GM19025 (cell line): ENCODE results near the gene LPP.

ENCODE experiments used
- ATAC-seq: cut with Tn5 transposase; IDR thresholded peaks from one replicate; pipeline ENCODE4 v1.9.1; 2021; ENCODE audit warnings: mild to moderate bottlenecking, low read depth, moderate library complexity; ENCODE audit not compliant: unreplicated experiment

LPP gene

GRCh38 chr3:188243124-188243795, 89.3 kb downstream of the LPP start:
- ATAC-seq: no peak

- ATAC-seq: no peak
Observed at GRCh38 chr3:188244395-188244861, 90.5 kb downstream of the LPP start.

- no peak for ATAC-seq
Observed at GRCh38 chr3:188246905-188247304, 92.9 kb downstream of the LPP start.

- ATAC-seq: no peak
Observed at GRCh38 chr3:188248036-188248561, 94.1 kb downstream of the LPP start.

- ATAC-seq: no peak
Observed at GRCh38 chr3:188253123-188253793, 99.3 kb downstream of the LPP start.

GRCh38 chr3:188253800-188254452, 100.0 kb downstream of the LPP start:
- no peak for ATAC-seq

- no peak for ATAC-seq
Observed at GRCh38 chr3:188254520-188255070, 100.6 kb downstream of the LPP start.

- no peak for ATAC-seq
Observed at GRCh38 chr3:188255190-188255589, 101.2 kb downstream of the LPP start.

- no peak for ATAC-seq
Observed at GRCh38 chr3:188256758-188257157, 102.8 kb downstream of the LPP start.

- ATAC-seq: no peak
Observed at GRCh38 chr3:188257384-188258026, 103.5 kb downstream of the LPP start.

- ATAC-seq: no peak
Observed at GRCh38 chr3:188259191-188259590, 105.2 kb downstream of the LPP start.

- no peak for ATAC-seq
Observed at GRCh38 chr3:188259596-188259995, 105.6 kb downstream of the LPP start.

- no peak for ATAC-seq
Observed at GRCh38 chr3:188261011-188261410, 107.1 kb downstream of the LPP start.

GRCh38 chr3:188262488-188262887, 108.5 kb downstream of the LPP start:
- ATAC-seq: no peak

GRCh38 chr3:188262913-188263683, 109.1 kb downstream of the LPP start:
- ATAC-seq: no peak

- ATAC-seq: no peak
Observed at GRCh38 chr3:188264226-188265207, 110.6 kb downstream of the LPP start.

- no peak for ATAC-seq
Observed at GRCh38 chr3:188266562-188267274, 112.8 kb downstream of the LPP start.

GRCh38 chr3:188267790-188268335, 113.9 kb downstream of the LPP start:
- no peak for ATAC-seq
